ENCODE measurements around the gene FBXL12.

The FBXL12 gene

DNA sequence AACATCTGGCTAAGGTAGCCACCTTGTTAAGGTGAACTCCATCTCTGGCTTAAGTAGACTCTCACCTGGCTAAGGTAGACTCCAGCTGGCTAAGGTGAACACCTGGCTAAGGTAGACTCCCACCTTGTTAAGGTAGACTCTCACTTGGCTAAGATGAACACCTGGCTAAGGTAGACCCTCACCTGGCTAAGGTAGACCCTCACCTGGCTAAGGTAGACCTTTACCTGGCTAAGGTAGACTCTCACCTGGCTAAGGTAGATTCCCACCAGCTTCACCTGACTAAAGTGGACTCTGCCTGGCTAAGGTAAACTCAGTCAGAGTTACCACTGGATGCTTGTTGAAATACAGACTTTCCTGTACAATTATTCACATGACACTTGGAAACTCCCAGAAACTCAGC is 39.9 kb upstream of the FBXL12 start:
- TF ChIP-seq, protein P1, sequence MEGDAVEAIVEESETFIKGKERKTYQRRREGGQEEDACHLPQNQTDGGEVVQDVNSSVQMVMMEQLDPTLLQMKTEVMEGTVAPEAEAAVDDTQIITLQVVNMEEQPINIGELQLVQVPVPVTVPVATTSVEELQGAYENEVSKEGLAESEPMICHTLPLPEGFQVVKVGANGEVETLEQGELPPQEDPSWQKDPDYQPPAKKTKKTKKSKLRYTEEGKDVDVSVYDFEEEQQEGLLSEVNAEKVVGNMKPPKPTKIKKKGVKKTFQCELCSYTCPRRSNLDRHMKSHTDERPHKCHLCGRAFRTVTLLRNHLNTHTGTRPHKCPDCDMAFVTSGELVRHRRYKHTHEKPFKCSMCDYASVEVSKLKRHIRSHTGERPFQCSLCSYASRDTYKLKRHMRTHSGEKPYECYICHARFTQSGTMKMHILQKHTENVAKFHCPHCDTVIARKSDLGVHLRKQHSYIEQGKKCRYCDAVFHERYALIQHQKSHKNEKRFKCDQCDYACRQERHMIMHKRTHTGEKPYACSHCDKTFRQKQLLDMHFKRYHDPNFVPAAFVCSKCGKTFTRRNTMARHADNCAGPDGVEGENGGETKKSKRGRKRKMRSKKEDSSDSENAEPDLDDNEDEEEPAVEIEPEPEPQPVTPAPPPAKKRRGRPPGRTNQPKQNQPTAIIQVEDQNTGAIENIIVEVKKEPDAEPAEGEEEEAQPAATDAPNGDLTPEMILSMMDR (IDR thresholded peaks at IDR 0.05; ENCODE audit: low read length, missing control alignments), result no peak
- H3K4me3 ChIP-seq (replicated peaks; ENCODE audit: low read depth, low read length), result no peak overlapping the region
- DNase-seq (ENCODE audit: low read depth), result no peak

DNA sequence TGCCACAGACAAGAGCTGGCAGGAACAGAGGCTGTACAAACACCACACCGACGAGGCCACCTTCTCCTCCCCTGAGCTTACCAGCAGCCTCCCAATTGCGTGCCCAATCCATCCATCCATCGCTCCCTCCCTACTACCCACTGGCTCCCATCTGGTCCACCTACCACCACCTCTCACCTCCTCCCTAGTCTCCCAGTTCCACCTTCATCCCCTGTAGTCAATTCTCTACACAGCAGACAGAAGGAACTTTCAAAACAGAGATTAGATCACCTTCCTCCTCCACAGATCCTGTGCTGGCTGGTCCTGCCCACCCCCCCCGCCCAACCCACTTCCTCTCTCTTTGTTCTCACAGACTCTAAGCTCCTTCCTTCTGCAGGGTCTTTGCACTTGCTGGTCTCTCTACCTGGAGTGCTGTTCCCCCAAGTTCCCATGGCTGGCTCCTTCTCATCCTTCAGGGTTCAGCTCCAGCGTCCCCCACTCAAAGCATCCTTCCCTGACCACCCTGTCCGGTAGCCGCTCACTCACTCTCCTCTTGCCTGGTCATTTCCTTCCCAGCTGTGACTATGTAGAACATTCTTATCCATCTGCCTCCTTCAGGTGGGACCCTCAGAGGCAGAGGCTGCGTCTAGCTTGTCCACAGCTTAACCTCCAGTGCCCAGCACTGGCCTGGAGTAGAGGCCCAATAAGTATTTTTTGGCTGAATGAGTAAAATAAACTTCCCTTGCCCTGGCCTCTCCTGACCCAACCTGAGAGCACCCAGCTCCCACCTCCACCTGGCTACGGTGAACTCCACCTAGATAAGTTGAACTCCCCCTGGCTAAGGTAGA is 39.3 kb upstream of the FBXL12 start:
- TF ChIP-seq, protein P1 (IDR thresholded peaks at IDR 0.05; ENCODE audit: low read length, missing control alignments), result no peak
- no peak overlapping the region for H3K4me3 ChIP-seq (replicated peaks; ENCODE audit: low read depth, low read length)
- DNase-seq (ENCODE audit: low read depth), result no peak

DNA sequence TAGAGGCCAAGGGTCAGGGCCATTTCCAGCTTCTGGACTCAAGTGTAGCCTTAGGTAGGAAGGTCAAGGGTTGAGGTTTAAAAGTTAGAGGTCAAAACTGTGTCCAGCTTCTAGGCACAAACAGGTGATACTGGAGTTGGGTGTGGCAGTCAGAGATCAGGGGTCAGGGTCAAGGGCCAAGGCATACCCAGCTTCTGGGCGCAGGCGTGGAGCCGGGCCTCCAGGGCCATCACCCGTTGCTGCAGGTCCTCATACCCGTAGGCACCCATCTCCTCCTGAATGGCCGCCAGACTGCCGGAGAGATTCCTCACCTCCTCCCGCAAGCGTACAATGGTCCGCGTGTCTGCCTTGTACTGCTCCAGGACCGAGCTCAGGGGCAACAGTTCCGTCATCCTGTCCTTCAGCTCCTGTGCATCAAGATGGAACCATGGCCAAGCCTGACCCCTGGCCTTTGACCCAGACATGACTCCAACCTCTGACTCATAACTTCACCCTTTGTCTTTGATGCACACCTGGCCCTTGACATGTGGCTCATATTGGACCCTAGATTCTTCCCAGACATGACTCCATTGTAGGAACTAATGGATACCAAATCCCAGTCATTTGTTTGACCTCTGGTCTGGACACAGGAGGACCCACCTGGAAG is 38.3 kb upstream of the FBXL12 start:
- DNase-seq (ENCODE audit: low read depth), result no peak
- H3K4me3 ChIP-seq (replicated peaks; ENCODE audit: low read depth, low read length), result no peak overlapping the region
- TF ChIP-seq, protein P1 (IDR thresholded peaks at IDR 0.05; ENCODE audit: low read length, missing control alignments), result no peak

DNA sequence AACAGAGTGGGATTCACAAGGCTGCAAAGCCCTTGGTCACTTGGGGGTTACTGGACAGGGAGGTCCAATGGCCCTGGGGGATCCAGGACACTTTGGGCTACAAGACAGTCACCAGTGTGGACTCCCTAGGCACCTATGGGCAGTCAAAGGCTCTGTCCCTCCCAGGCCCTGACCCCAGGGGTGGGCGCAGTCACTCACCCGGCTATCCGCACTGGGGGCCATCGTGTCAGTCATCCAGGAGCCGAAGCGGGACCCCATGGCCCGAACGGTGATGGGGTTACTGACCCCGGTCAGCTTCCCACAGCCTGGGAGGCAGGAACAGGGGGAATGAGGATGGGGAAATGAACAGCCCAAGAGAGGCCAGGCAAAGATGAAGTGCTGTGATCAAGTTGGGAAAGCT is 37.7 kb upstream of the FBXL12 start:
- no peak for DNase-seq (ENCODE audit: low read depth)
- TF ChIP-seq, protein P1 (IDR thresholded peaks at IDR 0.05; ENCODE audit: low read length, missing control alignments), result no peak
- H3K4me3 ChIP-seq (replicated peaks; ENCODE audit: low read depth, low read length), result no peak overlapping the region

DNA sequence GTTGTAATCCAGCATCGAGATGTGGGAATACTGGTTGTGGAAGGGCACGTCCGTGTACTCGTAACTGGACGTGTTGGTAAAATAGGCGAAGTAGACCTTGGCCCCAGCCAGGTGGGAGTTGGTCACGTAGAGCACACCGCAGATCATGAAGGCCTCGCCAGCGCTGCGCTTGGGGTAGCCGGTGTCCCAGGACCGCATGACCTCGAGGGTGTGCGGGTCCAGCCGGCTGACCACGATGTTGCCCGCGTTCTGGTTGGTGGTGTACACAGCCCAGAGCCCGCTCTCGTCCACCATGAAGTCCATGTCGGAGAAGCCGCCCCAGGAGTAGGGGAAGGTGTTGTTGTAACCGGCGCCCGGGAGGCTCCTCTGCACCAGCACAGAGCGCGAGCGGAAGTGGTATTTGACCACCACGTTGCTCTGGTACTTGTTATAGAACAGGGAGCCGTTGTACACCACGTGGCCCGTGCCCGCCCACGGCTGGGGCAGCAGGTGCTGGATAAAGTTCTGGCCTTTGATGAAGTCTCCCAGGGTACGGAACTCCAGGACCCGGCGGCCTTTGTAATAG is 35.5 kb upstream of the FBXL12 start:
- TF ChIP-seq, protein P1 (IDR thresholded peaks at IDR 0.05; ENCODE audit: low read length, missing control alignments), result no peak
- DNase-seq (ENCODE audit: low read depth), result no peak
- H3K4me3 ChIP-seq (replicated peaks; ENCODE audit: low read depth, low read length), result no peak overlapping the region

DNA sequence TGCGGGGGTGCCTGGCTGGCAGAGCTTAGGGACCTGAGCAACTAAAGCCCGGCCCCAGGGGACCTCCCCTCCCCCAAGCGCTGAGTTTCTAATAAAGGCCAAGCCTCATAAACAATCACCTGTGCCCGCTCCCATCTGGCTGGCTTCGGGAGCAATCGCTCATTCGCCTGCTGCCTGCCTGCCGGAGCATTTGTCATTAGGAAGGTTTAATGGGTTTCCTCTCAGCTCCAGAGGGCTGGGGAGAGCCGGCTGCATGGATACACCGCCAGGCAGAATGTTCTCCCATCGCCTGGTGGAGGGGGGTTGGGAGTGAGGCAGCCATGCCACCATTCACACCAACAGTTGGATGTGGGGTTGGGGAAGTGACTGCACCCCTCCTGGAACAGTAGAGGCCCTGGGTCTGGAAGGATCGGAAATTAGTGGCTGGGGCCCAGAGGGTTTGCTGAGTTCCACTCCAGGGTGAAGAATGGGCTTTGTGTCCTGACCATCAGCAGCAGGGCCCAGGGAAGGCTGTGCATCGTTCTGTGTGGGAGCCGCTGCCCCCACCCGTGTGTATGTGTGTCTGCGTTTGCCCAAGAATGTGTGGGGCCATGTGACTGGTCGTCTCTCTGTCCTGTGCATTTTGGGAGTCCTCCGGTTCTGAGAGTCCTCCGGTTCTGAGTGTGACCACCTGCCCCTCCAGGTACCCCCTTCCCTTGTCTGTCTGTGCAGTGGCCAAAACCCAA is 31.5 kb upstream of the FBXL12 start:
- DNase-seq (ENCODE audit: low read depth), result no peak
- TF ChIP-seq, protein P1 (IDR thresholded peaks at IDR 0.05; ENCODE audit: low read length, missing control alignments), result no peak
- no peak overlapping the region for H3K4me3 ChIP-seq (replicated peaks; ENCODE audit: low read depth, low read length)
